Spleen (tissue), 11 donors: Measurements from ENCODE around the gene SLC4A9. TPM values are rescaled to one million over a fixed set of nuclear protein-coding genes. Genes with fewer than 3 reads are reported as not detected.

ENCODE experiments used
- DNase-seq: peaks from one replicate; pipeline ENCODE4 v3.0.0-alpha.2; 2020
- H3K27ac ChIP-seq, 8 donors: fragments of 200-600 bp; sonication (generic) in 7 of 8; 1 replicate in 4 of 8; 2 replicates in 4 of 8; pipeline versions ENCODE4 v1.5.0 to v1.8.0; 2016 to 2021; ENCODE audit warnings: inconsistent platforms in 4 of 8, mild to moderate bottlenecking in 4 of 8, moderate library complexity in 1 of 8
- H3K27me3 ChIP-seq, 7 donors: fragments of 200-600 bp; sonication (generic) in 6 of 7; replicated peaks in 1 of 7; 1 replicate in 4 of 7; 2 replicates in 3 of 7; pipeline versions ENCODE4 v1.5.0 to v1.8.0; 2016 to 2021; ENCODE audit warnings: inconsistent platforms in 3 of 7, mild to moderate bottlenecking in 1 of 7
- H3K36me3 ChIP-seq, 6 donors: fragments of 200-600 bp; sonication (generic) in 5 of 6; 1 replicate in 4 of 6; 2 replicates in 2 of 6; pipeline versions ENCODE4 v1.5.0 to v1.8.0; 2016 to 2021; ENCODE audit warnings: inconsistent platforms in 2 of 6
- H3K4me1 ChIP-seq, 6 donors: fragments of 200-600 bp; sonication (generic) in 5 of 6; 1 replicate in 3 of 6; 2 replicates in 3 of 6; pipeline versions ENCODE4 v1.5.0 to v1.8.0; 2016 to 2021; ENCODE audit warnings: inconsistent platforms in 3 of 6
- H3K4me3 ChIP-seq, 8 donors: fragments of 200-600 bp; sonication (generic) in 7 of 8; 1 replicate in 4 of 8; 2 replicates in 4 of 8; pipeline versions ENCODE4 v1.5.0 to v1.8.0; 2016 to 2021; ENCODE audit warnings: inconsistent platforms in 4 of 8, mild to moderate bottlenecking in 4 of 8, moderate library complexity in 2 of 8
- H3K9me3 ChIP-seq, 8 donors: fragments of 200-600 bp; sonication (generic) in 7 of 8; 1 replicate in 4 of 8; 2 replicates in 4 of 8; pipeline versions ENCODE4 v1.5.0 to v1.8.0; 2016 to 2021; ENCODE audit warnings: inconsistent platforms in 4 of 8
- CTCF ChIP-seq, 11 experiments: fragments of 200-600 bp in 7 of 11; fragments of 450-650 bp in 4 of 11; sonication (generic) in 4 of 11; IDR thresholded peaks in 8 of 11; conservative IDR thresholded peaks in 3 of 11; 1 replicate in 7 of 11; 2 replicates in 4 of 11; pipeline versions ENCODE4 v1.4.0 to v1.8.0; 2016 to 2021; ENCODE audit warnings: antibody characterized with exemption in 11 of 11, inconsistent platforms in 4 of 11, mild to moderate bottlenecking in 1 of 11
- POLR2A ChIP-seq, 3 donors: fragments of 450-650 bp; IDR thresholded peaks; one replicate each; pipeline ENCODE4 v1.5.1; 2017; ENCODE audit warnings: antibody characterized with exemption in 3 of 3, mild to moderate bottlenecking in 1 of 3
- POLR2AphosphoS5 ChIP-seq, 3 donors: sonication (generic); formaldehyde crosslinking; IDR thresholded peaks; one replicate each; pipeline ENCODE4 v1.5.1; 2017; ENCODE audit warnings: antibody characterized with exemption in 3 of 3
- WGBS, 5 donors: extraction: QIAGEN DNeasy Blood & Tissue Kit in 3 of 5; methylation state at CpG; one replicate each; pipeline versions ENCODE4 v1.1.5 to v1.1.7; 2013 to 2018; 5-methylcytosine and 5-hydroxymethylcytosine counted together
- intact Hi-C: fragments of 100-400 bp; cut with DNase I; formaldehyde crosslinking; loops from one replicate; pipeline ENCODE4 v1.15.0; 2023; ENCODE audit warnings: low total_unique reads
- polyA plus RNA-seq, 3 donors: library from polyadenylated mRNA; stranded (reverse); fragments of 200-250 nt; gene quantifications; one replicate each; pipeline ENCODE4 v1.2.1, GENCODE V29; 2013
- total RNA-seq, 7 donors: library from RNA; depleted of rRNA in 3 of 7; stranded (reverse); fragments of >200 nt in 3 of 7; fragmentation: NEBNext Ultra II Directional in 4 of 7; extraction: Animal tissue kit (Norgen Biotek cat#: 25700) in 4 of 7; gene quantifications; one replicate each; pipeline versions ENCODE4 v1.1.0 to v1.2.1, GENCODE V29; 2016 to 2021
- donor health status: healthy with polysubstance abuse.
- donor health status: DM: no; HTN: no; CAD: no; lungs with moderate emphysema.
- donor health status: DM: no; HTN: no; CAD: no.
- donor health status: Bipolar disorder and iron deficiency.
- donor health status: healthy.
- donor health status: DM: no; HTN: no; CAD: no.
- donor health status: DM: yes; HTN: yes; CAD: no.

Gene SLC4A9
- total and polyA plus RNA-seq, 10 donors, result 0.03 to 0.54 (median 0.10) TPM; not detected in 3

GRCh38 chr5:140338336-140338735, 21.7 kb upstream of the SLC4A9 start:
- H3K36me3 ChIP-seq, result peaks cover 0 to 25% (median under 1%) of the 10 kb centered on the region in 6 donors
- H3K4me1 ChIP-seq, result peaks cover 19 to 57% (median 36%) of the 10 kb centered on the region in 6 donors
- H3K27me3 ChIP-seq, result no peaks in the 10 kb centered on the region
- DNase-seq, result no peak
- WGBS, 5 donors, result 73 to 91% (median 86%) methylated on average over 3 of the region's 3 CpGs
- intact Hi-C loops, result no loop called here
- H3K27ac ChIP-seq, result no peak overlapping the region
- no peak for TF ChIP-seq POLR2A (IDR thresholded peaks at IDR 0.05)
- TF ChIP-seq POLR2AphosphoS5 (IDR thresholded peaks at IDR 0.05), result no peak
- TF ChIP-seq CTCF (IDR thresholded peaks at IDR 0.05 in 8 of 11, conservative IDR thresholded peaks at IDR 0.05 in 3 of 11), result no peak
- no peaks in the 10 kb centered on the region for H3K9me3 ChIP-seq
- no peak overlapping the region for H3K4me3 ChIP-seq

- peaks cover 19 to 62% (median 41%) of the 10 kb centered on the region in 6 donors for H3K4me1 ChIP-seq
- TF ChIP-seq POLR2AphosphoS5 (IDR thresholded peaks at IDR 0.05) (no peak), CTCF (IDR thresholded peaks at IDR 0.05 in 8 of 11, conservative IDR thresholded peaks at IDR 0.05 in 3 of 11) (no peak), POLR2A (IDR thresholded peaks at IDR 0.05) (no peak)
- intact Hi-C loops, result no loop called here
These were observed 21.1 kb upstream of the SLC4A9 start for GRCh38 chr5:140338908-140339307.

GRCh38 chr5:140339636-140340035, 20.4 kb upstream of the SLC4A9 start:
- intact Hi-C loops, result no loop called here
- peak; percentile 11 for DNase-seq
- H3K27ac ChIP-seq, result peak overlapping the region in 1 of 8 donors; percentile 26
- H3K27me3 ChIP-seq, result no peaks in the 10 kb centered on the region
- peaks cover 0 to 12% (median 0%) of the 10 kb centered on the region in 6 donors for H3K36me3 ChIP-seq
- 57 to 73% (median 63%) methylated on average over 4 of the region's 4 CpGs for WGBS, 5 donors
- H3K4me3 ChIP-seq, result no peak overlapping the region
- H3K9me3 ChIP-seq, result no peaks in the 10 kb centered on the region
- TF ChIP-seq POLR2A (IDR thresholded peaks at IDR 0.05), result no peak
- no peak for TF ChIP-seq CTCF (IDR thresholded peaks at IDR 0.05 in 8 of 11, conservative IDR thresholded peaks at IDR 0.05 in 3 of 11)
- TF ChIP-seq POLR2AphosphoS5 (IDR thresholded peaks at IDR 0.05), result no peak
- H3K4me1 ChIP-seq, result peaks cover 19 to 70% (median 45%) of the 10 kb centered on the region in 6 donors

More at GRCh38 chr5:140338908-140339307, 21.1 kb upstream of the SLC4A9 start:
- no peak overlapping the region for H3K27ac ChIP-seq
- H3K4me3 ChIP-seq, result no peak overlapping the region
- 66 to 93% (median 89%) methylated on average over 2 of the region's 2 CpGs for WGBS, 5 donors
- H3K36me3 ChIP-seq, result peaks cover 0 to 19% (median 0%) of the 10 kb centered on the region in 6 donors
- H3K27me3 ChIP-seq, result no peaks in the 10 kb centered on the region
- no peaks in the 10 kb centered on the region for H3K9me3 ChIP-seq
- DNase-seq, result no peak

GRCh38 chr5:140340605-140341121, 19.3 kb upstream of the SLC4A9 start:
- peak overlapping the region in 3 of 8 donors; percentile 3 to 83 (median 81) for H3K27ac ChIP-seq
- peaks cover 0 to 1% (median 0%) of the 10 kb centered on the region in 6 donors for H3K36me3 ChIP-seq
- peaks cover 19 to 77% (median 51%) of the 10 kb centered on the region in 6 donors for H3K4me1 ChIP-seq
- no peak for DNase-seq
- H3K9me3 ChIP-seq, result no peaks in the 10 kb centered on the region
- intact Hi-C loops, result no loop called here
- peaks cover 0 to under 1% (median 0%) of the 10 kb centered on the region in 7 donors for H3K27me3 ChIP-seq
- TF ChIP-seq POLR2A (IDR thresholded peaks at IDR 0.05) (no peak), POLR2AphosphoS5 (IDR thresholded peaks at IDR 0.05) (no peak), CTCF (IDR thresholded peaks at IDR 0.05 in 8 of 11, conservative IDR thresholded peaks at IDR 0.05 in 3 of 11) (no peak)
- H3K4me3 ChIP-seq, result no peak overlapping the region
